GM12878 (cell line): Measurements from ENCODE around the gene MALT1. TPM values are rescaled to one million over a fixed set of nuclear protein-coding genes. Genes with fewer than 3 reads are reported as not detected.

Experiments used
- ATAC-seq: fragments of 200-7000 bp; cut with Tn5 transposase; 3 replicates; pipeline ENCODE4 v1.9.1; 2020; ENCODE audit warnings: mild to moderate bottlenecking, moderate library complexity
- BruUV-seq: library from RNA; stranded (reverse); fragments of 400-500 nt; replicated peaks from 2 replicates; lab custom pipeline; 2021; lab: Mats Ljungman, UMichigan
- CTCF ChIA-PET: fragments of 300-600 bp; sonication (Branson Sonifier 250); formaldehyde crosslinking; extraction: SDS; loops from one replicate; lab custom pipeline; 2021; ENCODE audit warnings: inconsistent platforms; lab: Yijun Ruan, JAX
- POLR2A ChIA-PET: fragments of 350-600 bp; formaldehyde crosslinking; extraction: SDS; loops from one replicate; lab custom pipeline; 2021; ENCODE audit warnings: inconsistent platforms; lab: Charles Lee
- RAD21 ChIA-PET: fragments of 300-600 bp; sonication (Branson Sonifier 250); formaldehyde crosslinking; loops from one replicate; lab custom pipeline; 2023; ENCODE audit warnings: antibody characterized with exemption; ENCODE audit not compliant: unreplicated experiment; lab: Charles Lee
- SMC1A ChIA-PET: fragments of 300-600 bp; sonication (Branson Sonifier 250); formaldehyde crosslinking; loops from one replicate; lab custom pipeline; 2023; ENCODE audit not compliant: unreplicated experiment, uncharacterized antibody; lab: Charles Lee
- DNase-seq: peaks from one replicate; pipeline ENCODE4 v3.0.0-alpha.2; 2011; ENCODE audit warnings: low read depth, low spot score
- FAIRE-seq: peaks from 3 replicates; lab custom pipeline; 2011; peaks lifted over from hg19 to GRCh38; lab: Jason Lieb, UNC
- H2AFZ ChIP-seq: 2 replicates; pipeline ENCODE4 v1.6.0; 2011; ENCODE audit warnings: low read depth, low read length, control low read depth; ENCODE audit not compliant: control insufficient read depth
- H3K27ac ChIP-seq: 2 replicates; pipeline ENCODE4 v1.5.1; 2011; ENCODE audit warnings: control low read depth; ENCODE audit not compliant: control insufficient read depth, insufficient read depth
- H3K27me3 ChIP-seq, 2 experiments: replicated peaks in 1 of 2; 2 replicates each; pipeline versions ENCODE4 v1.6.0 to v1.6.1; 2011; ENCODE audit warnings: low read length in 1 of 2; ENCODE audit not compliant: control insufficient read depth in 2 of 2, insufficient read depth in 2 of 2
- H3K36me3 ChIP-seq, 2 experiments: 2 replicates each; pipeline ENCODE4 v1.5.1; 2011; ENCODE audit warnings: low read length in 1 of 2; ENCODE audit not compliant: control insufficient read depth in 2 of 2, insufficient read depth in 2 of 2
- H3K4me1 ChIP-seq: 2 replicates; pipeline ENCODE4 v1.6.1; 2011; ENCODE audit warnings: mild to moderate bottlenecking, low read length, moderate library complexity, mixed read lengths; ENCODE audit not compliant: control insufficient read depth, insufficient read depth
- H3K4me2 ChIP-seq: 2 replicates; pipeline ENCODE4 v1.6.0; 2011; ENCODE audit warnings: control low read depth; ENCODE audit not compliant: control insufficient read depth, insufficient read depth
- H3K4me3 ChIP-seq: fragments of 200-600 bp; sonication (generic); 2 replicates; pipeline ENCODE4 v1.5.1; 2016
- H3K79me2 ChIP-seq: 2 replicates; pipeline ENCODE4 v1.6.0; 2011; ENCODE audit warnings: low read length; ENCODE audit not compliant: control insufficient read depth, insufficient read depth
- H3K9ac ChIP-seq: 2 replicates; pipeline ENCODE4 v1.8.0; 2011; ENCODE audit warnings: low read length, control low read depth, mixed read lengths; ENCODE audit not compliant: control insufficient read depth, insufficient read depth
- H3K9me3 ChIP-seq: replicated peaks from 3 replicates; pipeline ENCODE4 v1.5.1; 2011; ENCODE audit warnings: mild to moderate bottlenecking, low read length; ENCODE audit not compliant: control insufficient read depth, insufficient read depth
- H4K20me1 ChIP-seq: 2 replicates; pipeline ENCODE4 v1.6.0; 2011; ENCODE audit not compliant: control insufficient read depth, insufficient read depth
- BHLHE40 ChIP-seq, 2 experiments: fragments of 450-650 bp in 1 of 2; IDR thresholded peaks; 2 replicates each; pipeline ENCODE4 v1.6.1; 2011 to 2017; ENCODE audit warnings: low read depth in 2 of 2, borderline replicate concordance in 1 of 2, improper control_type of control experiment in 1 of 2, low read length in 1 of 2, mild to moderate bottlenecking in 1 of 2
- CBX3 ChIP-seq: fragments of 200-600 bp; sonication (generic); IDR thresholded peaks from 2 replicates; pipeline ENCODE4 v1.6.1; 2016; ENCODE audit warnings: low read depth, borderline replicate concordance
- EP300 ChIP-seq, 2 experiments: fragments of 150-350 bp in 1 of 2; IDR thresholded peaks; 2 replicates each; pipeline ENCODE4 v1.6.1; 2011 to 2012; ENCODE audit warnings: low read depth in 2 of 2, low read length in 2 of 2, borderline replicate concordance in 1 of 2, improper control_type of control experiment in 1 of 2, inconsistent platforms in 1 of 2; ENCODE audit not compliant: control insufficient read depth in 1 of 2
- ETV6 ChIP-seq, 2 experiments: fragments of 450-650 bp in 1 of 2; IDR thresholded peaks in 1 of 2; conservative IDR thresholded peaks in 1 of 2; 2 replicates each; pipeline ENCODE4 v1.6.1; 2014; ENCODE audit warnings: antibody characterized with exemption in 1 of 2, borderline replicate concordance in 1 of 2, low read depth in 1 of 2, mild to moderate bottlenecking in 1 of 2, moderate library complexity in 1 of 2
- IRF5 ChIP-seq: fragments of 450-650 bp; IDR thresholded peaks from 2 replicates; pipeline ENCODE4 v1.6.1; 2017; ENCODE audit warnings: borderline replicate concordance
- LARP7 ChIP-seq: fragments of 450-650 bp; IDR thresholded peaks from 2 replicates; pipeline ENCODE4 v1.6.1; 2017; ENCODE audit warnings: mild to moderate bottlenecking
- NFIC ChIP-seq: IDR thresholded peaks from 2 replicates; pipeline ENCODE4 v1.6.1; 2012; ENCODE audit warnings: low read depth, mild to moderate bottlenecking, inconsistent platforms, low read length, moderate library complexity
- RCOR1 ChIP-seq: conservative IDR thresholded peaks from 2 replicates; pipeline ENCODE4 v1.6.1; 2012; ENCODE audit warnings: low read depth, low read length, improper control_type of control experiment
- RELA ChIP-seq: fragments of 450-650 bp; IDR thresholded peaks from 2 replicates; pipeline ENCODE4 v1.8.0; 2014; ENCODE audit warnings: borderline replicate concordance; ENCODE audit not compliant: partially characterized antibody
- ZSCAN29 ChIP-seq: fragments of 450-650 bp; IDR thresholded peaks from 2 replicates; pipeline ENCODE4 v1.6.1; 2017; ENCODE audit warnings: mild to moderate bottlenecking, moderate library complexity
- WGBS: methylation state at CpG from one replicate; pipeline ENCODE4 v1.1.6; 2016; ENCODE audit warnings: low lambda C conversion rate; ENCODE audit not compliant: insufficient replicate concordance, insufficient coverage; ENCODE audit errors: missing lambda C conversion rate; 5-methylcytosine and 5-hydroxymethylcytosine counted together
- in situ Hi-C: fragments of 300-500 bp; cut with MboI; formaldehyde crosslinking; loops from 9 replicates; pipeline ENCODE4 v1.14.3; 2018; ENCODE audit warnings: mixed read lengths
- intact Hi-C: fragments of 100-400 bp; cut with micrococcal nuclease; formaldehyde crosslinking; loops from one replicate; pipeline ENCODE4 v1.14.2; 2022; ENCODE audit not compliant: unreplicated experiment
- polyA plus RNA-seq, 11 experiments: library from polyadenylated mRNA; depleted of rRNA in 4 of 11; unstranded in 6 of 11; stranded (reverse) in 5 of 11; fragments of >200 nt; fragmentation: Nextera tagmentation in 4 of 11; fragmentation: Illumina TruSeq in 1 of 11; extraction: Ambion mirVana in 4 of 11; extraction: Trizol in 1 of 11; gene quantifications; 1 replicate in 1 of 11; 2 replicates in 10 of 11; pipeline versions ENCODE4 v1.2.1 to v1.2.3, GENCODE V29; 2011 to 2016; ENCODE audit warnings: inconsistent platforms in 2 of 11, missing spikeins in 2 of 11, low read depth in 1 of 11
- total RNA-seq, 4 experiments: library from RNA; depleted of rRNA in 3 of 4; stranded (reverse); fragments of >200 nt in 3 of 4; fragmentation: Illumina TruSeq in 1 of 4; extraction: Trizol in 1 of 4; gene quantifications; 2 replicates each; pipeline versions ENCODE4 v1.2.1 to v1.2.3, GENCODE V29; 2013 to 2021
- TF ChIP-seq, protein P1 (sequence below), 3 experiments: IDR thresholded peaks in 2 of 3; conservative IDR thresholded peaks in 1 of 3; 2 replicates each; pipeline ENCODE4 v1.5.1; 2011; ENCODE audit warnings: low read depth in 3 of 3, low read length in 3 of 3, mild to moderate bottlenecking in 3 of 3, control low read depth in 2 of 3, moderate library complexity in 2 of 3, inconsistent platforms in 1 of 3, mixed read lengths in 1 of 3; ENCODE audit not compliant: control insufficient read depth in 2 of 3, insufficient read depth in 1 of 3; ENCODE audit errors: extremely low read depth in 1 of 3
- TF ChIP-seq, protein P2 (sequence below): fragments of 450-650 bp; IDR thresholded peaks from 2 replicates; pipeline ENCODE4 v1.6.1; 2017; ENCODE audit warnings: mild to moderate bottlenecking, moderate library complexity
- TF ChIP-seq, protein P3 (sequence below): IDR thresholded peaks from 2 replicates; pipeline ENCODE4 v1.6.1; 2012; ENCODE audit warnings: low read length, inconsistent platforms

MALT1 gene
- total and polyA plus RNA-seq, 10 of the 15 experiments (the other 5 are each of a cell fraction or from before 2014, with no cell fraction given): 17.6 to 126 (median 45.4) TPM

DNA sequence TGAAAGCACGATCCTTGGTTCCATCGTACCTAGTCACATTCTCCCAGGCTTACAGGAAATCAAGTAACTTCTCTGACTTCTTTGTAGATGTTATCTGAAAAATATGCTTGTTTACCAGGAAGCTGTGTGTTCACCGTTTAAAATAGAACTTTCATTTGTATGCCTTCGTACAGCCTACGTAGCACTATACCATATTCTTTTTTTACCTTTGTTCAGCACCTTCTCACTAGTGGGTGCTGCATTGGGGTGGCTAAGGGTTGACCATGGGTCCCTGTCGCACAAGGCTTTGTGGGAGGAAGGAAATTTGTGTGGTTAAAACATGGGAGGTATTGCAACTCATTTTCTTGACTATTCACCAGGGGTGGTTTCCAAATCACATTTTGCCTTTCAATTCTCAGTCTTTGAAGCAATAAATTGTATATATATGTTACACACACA is 16.6 kb downstream of the MALT1 start:
- H3K4me3 ChIP-seq: no peak overlapping the region
- H2AFZ ChIP-seq: no peak overlapping the region
- FAIRE-seq (peak; percentile 92), DNase-seq (peak; percentile 73), ATAC-seq (peak; percentile 93)
- in situ Hi-C loops (no loop called here), intact Hi-C loops (loop anchor here (5.0 kb wide), 1 partner anchor 59 kb away; no protein-coding TSS in a partner anchor)
- peak overlapping the region; percentile 78 for H3K27ac ChIP-seq
- RAD21 ChIA-PET: interaction anchor here (1.2 to 1.4 kb wide), 2 partner anchors 73 to 150 kb away, joined by 3 to 5 read pairs; no protein-coding TSS in a partner anchor
- H3K9ac ChIP-seq: no peak overlapping the region
- POLR2A ChIA-PET: no interaction called here
- H3K27me3 ChIP-seq: no peaks in the 10 kb centered on the region
- H3K4me1 ChIP-seq: peaks cover 10% of the 10 kb centered on the region
- CTCF ChIA-PET: interaction anchor here (1.3 to 1.6 kb wide), 3 partner anchors 10 to 158 kb away, joined by 3 to 4 read pairs (median 3); no protein-coding TSS in a partner anchor
- H3K4me2 ChIP-seq: peak overlapping the region; percentile 84
- H3K36me3 ChIP-seq: peaks cover 21 to 41% of the 10 kb centered on the region in 2 experiments
- 13% methylated on average over 6 of the region's 6 CpGs for WGBS
- H4K20me1 ChIP-seq: no peaks in the 10 kb centered on the region
- SMC1A ChIA-PET: interaction anchor here (0.6 to 1.7 kb wide), 7 partner anchors 9 to 340 kb away, joined by 3 to 6 read pairs (median 3); no protein-coding TSS in a partner anchor
- no peaks in the 10 kb centered on the region for H3K9me3 ChIP-seq
- peaks cover 85% of the 10 kb centered on the region for H3K79me2 ChIP-seq
- no TSS peak for BruUV-seq
- TF ChIP-seq, protein P1, sequence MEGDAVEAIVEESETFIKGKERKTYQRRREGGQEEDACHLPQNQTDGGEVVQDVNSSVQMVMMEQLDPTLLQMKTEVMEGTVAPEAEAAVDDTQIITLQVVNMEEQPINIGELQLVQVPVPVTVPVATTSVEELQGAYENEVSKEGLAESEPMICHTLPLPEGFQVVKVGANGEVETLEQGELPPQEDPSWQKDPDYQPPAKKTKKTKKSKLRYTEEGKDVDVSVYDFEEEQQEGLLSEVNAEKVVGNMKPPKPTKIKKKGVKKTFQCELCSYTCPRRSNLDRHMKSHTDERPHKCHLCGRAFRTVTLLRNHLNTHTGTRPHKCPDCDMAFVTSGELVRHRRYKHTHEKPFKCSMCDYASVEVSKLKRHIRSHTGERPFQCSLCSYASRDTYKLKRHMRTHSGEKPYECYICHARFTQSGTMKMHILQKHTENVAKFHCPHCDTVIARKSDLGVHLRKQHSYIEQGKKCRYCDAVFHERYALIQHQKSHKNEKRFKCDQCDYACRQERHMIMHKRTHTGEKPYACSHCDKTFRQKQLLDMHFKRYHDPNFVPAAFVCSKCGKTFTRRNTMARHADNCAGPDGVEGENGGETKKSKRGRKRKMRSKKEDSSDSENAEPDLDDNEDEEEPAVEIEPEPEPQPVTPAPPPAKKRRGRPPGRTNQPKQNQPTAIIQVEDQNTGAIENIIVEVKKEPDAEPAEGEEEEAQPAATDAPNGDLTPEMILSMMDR (IDR thresholded peaks at IDR 0.05 in 2 of 3, conservative IDR thresholded peaks at IDR 0.05 in 1 of 3; ENCODE audit: control insufficient read depth in 2 of 3, extremely low read depth in 1 of 3, insufficient read depth in 1 of 3, low read depth in 3 of 3, low read length in 3 of 3): no peak
- TF ChIP-seq, protein P2, sequence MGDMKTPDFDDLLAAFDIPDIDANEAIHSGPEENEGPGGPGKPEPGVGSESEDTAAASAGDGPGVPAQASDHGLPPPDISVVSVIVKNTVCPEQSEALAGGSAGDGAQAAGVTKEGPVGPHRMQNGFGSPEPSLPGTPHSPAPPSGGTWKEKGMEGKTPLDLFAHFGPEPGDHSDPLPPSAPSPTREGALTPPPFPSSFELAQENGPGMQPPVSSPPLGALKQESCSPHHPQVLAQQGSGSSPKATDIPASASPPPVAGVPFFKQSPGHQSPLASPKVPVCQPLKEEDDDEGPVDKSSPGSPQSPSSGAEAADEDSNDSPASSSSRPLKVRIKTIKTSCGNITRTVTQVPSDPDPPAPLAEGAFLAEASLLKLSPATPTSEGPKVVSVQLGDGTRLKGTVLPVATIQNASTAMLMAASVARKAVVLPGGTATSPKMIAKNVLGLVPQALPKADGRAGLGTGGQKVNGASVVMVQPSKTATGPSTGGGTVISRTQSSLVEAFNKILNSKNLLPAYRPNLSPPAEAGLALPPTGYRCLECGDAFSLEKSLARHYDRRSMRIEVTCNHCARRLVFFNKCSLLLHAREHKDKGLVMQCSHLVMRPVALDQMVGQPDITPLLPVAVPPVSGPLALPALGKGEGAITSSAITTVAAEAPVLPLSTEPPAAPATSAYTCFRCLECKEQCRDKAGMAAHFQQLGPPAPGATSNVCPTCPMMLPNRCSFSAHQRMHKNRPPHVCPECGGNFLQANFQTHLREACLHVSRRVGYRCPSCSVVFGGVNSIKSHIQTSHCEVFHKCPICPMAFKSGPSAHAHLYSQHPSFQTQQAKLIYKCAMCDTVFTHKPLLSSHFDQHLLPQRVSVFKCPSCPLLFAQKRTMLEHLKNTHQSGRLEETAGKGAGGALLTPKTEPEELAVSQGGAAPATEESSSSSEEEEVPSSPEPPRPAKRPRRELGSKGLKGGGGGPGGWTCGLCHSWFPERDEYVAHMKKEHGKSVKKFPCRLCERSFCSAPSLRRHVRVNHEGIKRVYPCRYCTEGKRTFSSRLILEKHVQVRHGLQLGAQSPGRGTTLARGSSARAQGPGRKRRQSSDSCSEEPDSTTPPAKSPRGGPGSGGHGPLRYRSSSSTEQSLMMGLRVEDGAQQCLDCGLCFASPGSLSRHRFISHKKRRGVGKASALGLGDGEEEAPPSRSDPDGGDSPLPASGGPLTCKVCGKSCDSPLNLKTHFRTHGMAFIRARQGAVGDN: peak; percentile 44; the same call in 1 of the 2 replicates
- TF ChIP-seq EP300 (IDR thresholded peaks at IDR 0.05; ENCODE audit: borderline replicate concordance in 1 of 2, control insufficient read depth in 1 of 2, low read depth in 2 of 2, low read length in 2 of 2) (peak in 1 of 2 experiments; percentile 46; a peak in 1 of 4 replicates), CBX3 (no peak), BHLHE40 (IDR thresholded peaks at IDR 0.05; ENCODE audit: borderline replicate concordance in 1 of 2, low read depth in 2 of 2, low read length in 1 of 2) (peak in 1 of 2 experiments; percentile 40; a peak in 1 of 4 replicates), RCOR1 (0 out of 2 replicates have a peak, but pooled peaks have one; percentile 26), RELA (peak; percentile 52), NFIC (peak; percentile 58; the same call in 1 of the 2 replicates), LARP7 (no peak), ETV6 (conservative IDR thresholded peaks at IDR 0.05 in 1 of 2, IDR thresholded peaks at IDR 0.05 in 1 of 2; ENCODE audit: borderline replicate concordance in 1 of 2, low read depth in 1 of 2) (peak in 1 of 2 experiments; percentile 17; a peak in 1 of 4 replicates), IRF5 (no peak), ZSCAN29 (no peak)
- TF ChIP-seq, protein P3, sequence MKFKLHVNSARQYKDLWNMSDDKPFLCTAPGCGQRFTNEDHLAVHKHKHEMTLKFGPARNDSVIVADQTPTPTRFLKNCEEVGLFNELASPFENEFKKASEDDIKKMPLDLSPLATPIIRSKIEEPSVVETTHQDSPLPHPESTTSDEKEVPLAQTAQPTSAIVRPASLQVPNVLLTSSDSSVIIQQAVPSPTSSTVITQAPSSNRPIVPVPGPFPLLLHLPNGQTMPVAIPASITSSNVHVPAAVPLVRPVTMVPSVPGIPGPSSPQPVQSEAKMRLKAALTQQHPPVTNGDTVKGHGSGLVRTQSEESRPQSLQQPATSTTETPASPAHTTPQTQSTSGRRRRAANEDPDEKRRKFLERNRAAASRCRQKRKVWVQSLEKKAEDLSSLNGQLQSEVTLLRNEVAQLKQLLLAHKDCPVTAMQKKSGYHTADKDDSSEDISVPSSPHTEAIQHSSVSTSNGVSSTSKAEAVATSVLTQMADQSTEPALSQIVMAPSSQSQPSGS: 0 out of 2 replicates have a peak, but pooled peaks have one; percentile 18
